Natural killer cell (primary cell): ENCODE data around the gene ZBTB46. TPM values are rescaled to one million over a fixed set of nuclear protein-coding genes. Genes with fewer than 3 reads are reported as not detected.

Source experiments
- ATAC-seq, 3 donors: fragments of 150-1000 bp in 2 of 3; fragments of 200-7000 bp in 1 of 3; cut with Tn5 transposase; 1 replicate in 1 of 3; 2 replicates in 2 of 3; pipeline ENCODE4 v1.10.0; 2021; ENCODE audit warnings: mild to moderate bottlenecking in 2 of 3, moderate library complexity in 2 of 3
- DNase-seq, 2 donors: peaks; one replicate each; pipeline versions ENCODE4 v3.0.0 to v3.0.0-alpha.2; 2013 to 2021; ENCODE audit warnings: mixed read lengths in 1 of 2
- H3K27ac ChIP-seq: one replicate; pipeline ENCODE4 v1.5.1; 2013; ENCODE audit warnings: mild to moderate bottlenecking, low read length
- H3K27me3 ChIP-seq: one replicate; pipeline ENCODE4 v1.6.1; 2013; ENCODE audit warnings: low read length; ENCODE audit not compliant: control insufficient read depth, insufficient read depth
- H3K36me3 ChIP-seq: one replicate; pipeline ENCODE4 v1.6.1; 2013; ENCODE audit warnings: low read length; ENCODE audit not compliant: control insufficient read depth, insufficient read depth
- H3K4me1 ChIP-seq: one replicate; pipeline ENCODE4 v1.6.1; 2013; ENCODE audit warnings: low read length; ENCODE audit not compliant: control insufficient read depth, insufficient read depth
- H3K4me3 ChIP-seq: one replicate; pipeline ENCODE4 v1.5.1; 2013; ENCODE audit warnings: low read length
- H3K9me3 ChIP-seq: one replicate; pipeline ENCODE4 v1.6.1; 2013; ENCODE audit warnings: low read length; ENCODE audit not compliant: control insufficient read depth, insufficient read depth
- H3K27ac Mint-ChIP-seq, 2 donors: one replicate each; pipeline ENCODE4 v1.8.0; 2022; ENCODE audit warnings: mild to moderate bottlenecking in 2 of 2, mixed read lengths in 2 of 2, moderate library complexity in 1 of 2
- H3K27me3 Mint-ChIP-seq, 2 donors: one replicate each; pipeline ENCODE4 v1.8.0; 2022; ENCODE audit warnings: low read depth in 2 of 2, mixed read lengths in 2 of 2
- H3K36me3 Mint-ChIP-seq: one replicate; pipeline ENCODE4 v1.8.0; 2022; ENCODE audit warnings: mixed read lengths
- H3K4me1 Mint-ChIP-seq, 2 donors: one replicate each; pipeline ENCODE4 v1.8.0; 2022; ENCODE audit warnings: mixed read lengths in 2 of 2
- H3K4me3 Mint-ChIP-seq: one replicate; pipeline ENCODE4 v1.8.0; 2022; ENCODE audit warnings: mild to moderate bottlenecking, moderate library complexity, mixed read lengths
- H3K9me3 Mint-ChIP-seq, 2 donors: one replicate each; pipeline ENCODE4 v1.8.0; 2022; ENCODE audit warnings: mixed read lengths in 2 of 2
- CTCF ChIP-seq: fragments of 200-600 bp; IDR thresholded peaks from one replicate; pipeline ENCODE4 v1.8.0; 2022; ENCODE audit warnings: antibody characterized with exemption
- WGBS: methylation state at CpG from one replicate; pipeline ENCODE4 v1.1.7; 2013; ENCODE audit warnings: missing lambda C conversion rate; ENCODE audit not compliant: insufficient coverage; 5-methylcytosine and 5-hydroxymethylcytosine counted together
- intact Hi-C: fragments of 100-400 bp; cut with micrococcal nuclease; formaldehyde crosslinking; loops from one replicate; pipeline ENCODE4 v1.14.2; 2022
- total RNA-seq, 4 donors: library from RNA; stranded (reverse); fragments of 120-200 nt in 1 of 4; gene quantifications; one replicate each; pipeline versions ENCODE4 v1.2.3 to v1.2.4, GENCODE V29; 2013 to 2022

ZBTB46 gene
- total RNA-seq, 3 donors from 2014 or later (not counting 1 experiment from before 2014, with no cell fraction given): 1.1 TPM

- WGBS: 48% methylated on average over 24 of the region's 27 CpGs
- peaks cover 21% of the 10 kb centered on the region for H3K27me3 ChIP-seq
- no peaks in the 10 kb centered on the region for H3K9me3 Mint-ChIP-seq
Observed at GRCh38 chr20:63850689-63851547, 19.9 kb upstream of the ZBTB46 start.

GRCh38 chr20:63848003-63848911 lies 17.2 kb upstream of the ZBTB46 start:
- H3K4me3 ChIP-seq: no peak overlapping the region
- ATAC-seq: no peak
- intact Hi-C loops: no loop called here
- peaks cover 8 to 22% of the 10 kb centered on the region in 2 donors for H3K27me3 Mint-ChIP-seq
- H3K4me3 Mint-ChIP-seq: no peak overlapping the region
- no peak overlapping the region for H3K27ac ChIP-seq
- H3K9me3 ChIP-seq: no peaks in the 10 kb centered on the region
- H3K4me1 ChIP-seq: peaks cover 60% of the 10 kb centered on the region
- H3K4me1 Mint-ChIP-seq: no peaks in the 10 kb centered on the region
- no peak for TF ChIP-seq CTCF
- WGBS: 77% methylated on average over 28 of the region's 28 CpGs
- no peaks in the 10 kb centered on the region for H3K9me3 Mint-ChIP-seq
- DNase-seq: no peak
- no peaks in the 10 kb centered on the region for H3K36me3 Mint-ChIP-seq
- H3K27me3 ChIP-seq: peaks cover 24% of the 10 kb centered on the region
- no peak overlapping the region for H3K27ac Mint-ChIP-seq
- no peaks in the 10 kb centered on the region for H3K36me3 ChIP-seq

More at GRCh38 chr20:63850689-63851547, 19.9 kb upstream of the ZBTB46 start:
- no peaks in the 10 kb centered on the region for H3K36me3 ChIP-seq
- ATAC-seq (peak; percentile 30 to 31 (median 30)), DNase-seq (no peak)
- no peaks in the 10 kb centered on the region for H3K36me3 Mint-ChIP-seq
- H3K4me1 Mint-ChIP-seq: peaks cover 0 to 6% of the 10 kb centered on the region in 2 donors
- no peak overlapping the region for H3K27ac Mint-ChIP-seq
- H3K9me3 ChIP-seq: no peaks in the 10 kb centered on the region
- peaks cover 66% of the 10 kb centered on the region for H3K4me1 ChIP-seq
- intact Hi-C loops: no loop called here
- H3K4me3 Mint-ChIP-seq: no peak overlapping the region
- H3K27ac ChIP-seq: no peak overlapping the region
- H3K4me3 ChIP-seq: no peak overlapping the region
- H3K27me3 Mint-ChIP-seq: peaks cover 8 to 15% of the 10 kb centered on the region in 2 donors
- no peak for TF ChIP-seq CTCF

GRCh38 chr20:63847237-63848002 lies 16.4 kb upstream of the ZBTB46 start:
- ATAC-seq (peak in 1 of 3 donors; percentile 24), DNase-seq (no peak)
- Mint-ChIP-seq H3K36me3 (no peaks in the 10 kb centered on the region), H3K27ac (no peak overlapping the region), H3K4me3 (no peak overlapping the region), H3K9me3 (no peaks in the 10 kb centered on the region), H3K4me1 (no peaks in the 10 kb centered on the region), H3K27me3 (peaks cover 8 to 24% of the 10 kb centered on the region in 2 donors)
- H3K9me3 ChIP-seq: no peaks in the 10 kb centered on the region
- 10% methylated on average over 10 of the region's 16 CpGs for WGBS
- H3K36me3 ChIP-seq: no peaks in the 10 kb centered on the region
- H3K27me3 ChIP-seq: peaks cover 24% of the 10 kb centered on the region
- peaks cover 60% of the 10 kb centered on the region for H3K4me1 ChIP-seq
- no peak for TF ChIP-seq CTCF
- no peak overlapping the region for H3K4me3 ChIP-seq
- intact Hi-C loops: no loop called here
- H3K27ac ChIP-seq: no peak overlapping the region
